Parathyroid adenoma (tissue), 2 donors: Measurements from ENCODE around the gene IL7R.

Experiments used
- H2AFZ ChIP-seq: fragments of 300-600 bp; sonication (generic); one replicate; pipeline ENCODE4 v1.7.0; 2017; ENCODE audit warnings: antibody characterized with exemption, mild to moderate bottlenecking
- H3K27ac ChIP-seq: fragments of 300-600 bp; sonication (generic); one replicate; pipeline ENCODE4 v1.7.0; 2017
- H3K27me3 ChIP-seq: fragments of 300-600 bp; sonication (generic); one replicate; pipeline ENCODE4 v1.7.0; 2017; ENCODE audit warnings: low read length; ENCODE audit not compliant: control insufficient read depth, insufficient read depth
- H3K36me3 ChIP-seq: fragments of 300-600 bp; sonication (generic); one replicate; pipeline ENCODE4 v1.7.0; 2017; ENCODE audit warnings: low read length; ENCODE audit not compliant: control insufficient read depth, insufficient read depth
- H3K4me1 ChIP-seq: fragments of 300-600 bp; sonication (generic); one replicate; pipeline ENCODE4 v1.7.0; 2017; ENCODE audit warnings: control low read depth
- H3K4me2 ChIP-seq: fragments of 300-600 bp; sonication (generic); one replicate; pipeline ENCODE4 v1.7.0; 2017; ENCODE audit warnings: low read length
- H3K4me3 ChIP-seq: fragments of 300-600 bp; sonication (generic); one replicate; pipeline ENCODE4 v1.7.0; 2017; ENCODE audit warnings: low read depth, low read length
- H3K79me2 ChIP-seq: fragments of 300-600 bp; sonication (generic); one replicate; pipeline ENCODE4 v1.7.0; 2017; ENCODE audit warnings: control low read depth
- H3K9ac ChIP-seq: fragments of 300-600 bp; sonication (generic); one replicate; pipeline ENCODE4 v1.7.0; 2017; ENCODE audit warnings: mild to moderate bottlenecking
- H3K9me3 ChIP-seq: fragments of 300-600 bp; sonication (generic); one replicate; pipeline ENCODE4 v1.7.0; 2017; ENCODE audit warnings: low read length; ENCODE audit not compliant: control insufficient read depth
- CTCF ChIP-seq: fragments of 300-600 bp; sonication (generic); IDR thresholded peaks from one replicate; pipeline ENCODE4 v1.7.0; 2017; ENCODE audit warnings: antibody characterized with exemption, mild to moderate bottlenecking
- donor health status: primary hyperparathyroidism.

IL7R gene

GRCh38 chr5:35881758-35882157 lies 25.1 kb downstream of the IL7R start:
- no peak for TF ChIP-seq CTCF
- Histone ChIP-seq H3K36me3 (no peaks in the 10 kb centered on the region), H3K4me1 (no peaks in the 10 kb centered on the region), H3K27me3 (no peaks in the 10 kb centered on the region), H3K27ac (no peak overlapping the region), H3K4me3 (no peak overlapping the region), H3K9me3 (no peaks in the 10 kb centered on the region), H3K9ac (no peak overlapping the region), H3K79me2 (no peaks in the 10 kb centered on the region), H3K4me2 (no peak overlapping the region), H2AFZ (no peak overlapping the region)

GRCh38 chr5:35884191-35884769 lies 27.6 kb downstream of the IL7R start:
- H3K9me3 ChIP-seq = no peaks in the 10 kb centered on the region
- H2AFZ ChIP-seq = no peak overlapping the region
- TF ChIP-seq CTCF = no peak
- no peak overlapping the region for H3K4me3 ChIP-seq
- no peaks in the 10 kb centered on the region for H3K4me1 ChIP-seq
- H3K9ac ChIP-seq = no peak overlapping the region
- no peak overlapping the region for H3K27ac ChIP-seq
- no peak overlapping the region for H3K4me2 ChIP-seq
- H3K27me3 ChIP-seq = no peaks in the 10 kb centered on the region
- H3K36me3 ChIP-seq = no peaks in the 10 kb centered on the region
- no peaks in the 10 kb centered on the region for H3K79me2 ChIP-seq

GRCh38 chr5:35884773-35885172 lies 28.1 kb downstream of the IL7R start:
- TF ChIP-seq CTCF = no peak
- H3K27me3 ChIP-seq = no peaks in the 10 kb centered on the region
- H3K79me2 ChIP-seq = no peaks in the 10 kb centered on the region

GRCh38 chr5:35886381-35886780 lies 29.7 kb downstream of the IL7R start:
- H3K9me3 ChIP-seq = no peaks in the 10 kb centered on the region
- H2AFZ ChIP-seq = no peak overlapping the region
- no peak overlapping the region for H3K4me2 ChIP-seq
- no peaks in the 10 kb centered on the region for H3K4me1 ChIP-seq
- no peaks in the 10 kb centered on the region for H3K36me3 ChIP-seq
- TF ChIP-seq CTCF = no peak
- no peak overlapping the region for H3K27ac ChIP-seq
- H3K79me2 ChIP-seq = no peaks in the 10 kb centered on the region
- no peaks in the 10 kb centered on the region for H3K27me3 ChIP-seq
- no peak overlapping the region for H3K9ac ChIP-seq
- H3K4me3 ChIP-seq = no peak overlapping the region

More at GRCh38 chr5:35884773-35885172, 28.1 kb downstream of the IL7R start:
- Histone ChIP-seq H3K4me1 (no peaks in the 10 kb centered on the region), H3K9ac (no peak overlapping the region), H3K4me2 (no peak overlapping the region), H3K27ac (no peak overlapping the region), H2AFZ (no peak overlapping the region), H3K36me3 (no peaks in the 10 kb centered on the region), H3K9me3 (no peaks in the 10 kb centered on the region), H3K4me3 (no peak overlapping the region)

GRCh38 chr5:35887321-35888100 lies 30.8 kb downstream of the IL7R start:
- Histone ChIP-seq H2AFZ (no peak overlapping the region), H3K4me1 (no peaks in the 10 kb centered on the region), H3K9ac (no peak overlapping the region), H3K36me3 (no peaks in the 10 kb centered on the region), H3K4me2 (no peak overlapping the region), H3K4me3 (no peak overlapping the region), H3K27me3 (no peaks in the 10 kb centered on the region), H3K79me2 (no peaks in the 10 kb centered on the region), H3K9me3 (no peaks in the 10 kb centered on the region), H3K27ac (no peak overlapping the region)
- no peak for TF ChIP-seq CTCF
